Activated CD4-positive, CD25-positive, alpha-beta regulatory T cell treated with anti-CD3 and anti-CD28 coated beads, Interleukin-2, amount 50 U/mL, for 16 hours (primary cell): ENCODE results near the gene PRKRIP1.
"Not testable (repeated sequence)": the region's sequence is repeated elsewhere in the genome, so short reads cannot be mapped to it uniquely, and the experiment has no call there.

ENCODE experiments used
- DNase-seq: peaks from one replicate; pipeline ENCODE4 v3.0.0-alpha.2; 2020; ENCODE audit warnings: low read depth, low spot score

PRKRIP1 gene

GRCh38 chr7:102404005-102404861, 8.1 kb downstream of the PRKRIP1 start:
- peak; percentile 18 for DNase-seq

DNA sequence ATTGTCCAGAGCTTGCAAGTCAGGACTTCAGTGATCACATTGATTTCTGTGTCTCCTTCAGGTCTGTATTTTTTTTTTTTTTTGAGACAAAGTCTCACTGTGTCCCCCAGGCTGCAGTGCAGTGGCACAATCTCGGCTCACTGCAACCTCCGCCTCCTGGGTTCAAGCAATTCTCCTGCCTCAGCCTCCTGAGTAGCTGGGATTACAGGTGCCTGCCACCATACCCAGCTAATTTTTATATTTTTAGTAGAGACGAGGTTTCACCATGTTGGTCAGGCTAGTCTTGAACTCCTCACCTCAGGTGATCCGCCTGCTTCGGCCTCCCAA, 8.7 kb downstream of the PRKRIP1 start:
- DNase-seq, result not testable (repeated sequence)

DNA sequence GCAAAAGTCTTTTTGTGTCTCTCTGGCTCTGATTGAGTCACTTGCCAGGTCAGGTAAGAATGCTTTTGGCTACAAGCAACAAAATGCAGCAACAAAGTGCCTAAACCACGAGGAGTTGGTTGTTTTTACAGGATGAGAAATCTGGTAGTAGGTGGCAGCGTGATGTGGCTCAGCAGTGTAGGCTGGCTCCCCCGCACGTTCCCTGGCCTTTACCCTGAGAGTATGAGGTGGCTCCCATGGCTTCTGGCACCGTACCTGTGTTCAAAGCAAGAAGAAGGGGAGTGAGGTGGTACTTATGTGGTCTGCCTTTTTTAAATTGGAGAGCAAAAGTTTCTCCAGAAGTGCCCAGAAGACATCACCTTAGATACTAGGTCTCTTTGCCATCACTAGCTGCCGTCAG, 11.7 kb downstream of the PRKRIP1 start:
- DNase-seq, result no peak

DNA sequence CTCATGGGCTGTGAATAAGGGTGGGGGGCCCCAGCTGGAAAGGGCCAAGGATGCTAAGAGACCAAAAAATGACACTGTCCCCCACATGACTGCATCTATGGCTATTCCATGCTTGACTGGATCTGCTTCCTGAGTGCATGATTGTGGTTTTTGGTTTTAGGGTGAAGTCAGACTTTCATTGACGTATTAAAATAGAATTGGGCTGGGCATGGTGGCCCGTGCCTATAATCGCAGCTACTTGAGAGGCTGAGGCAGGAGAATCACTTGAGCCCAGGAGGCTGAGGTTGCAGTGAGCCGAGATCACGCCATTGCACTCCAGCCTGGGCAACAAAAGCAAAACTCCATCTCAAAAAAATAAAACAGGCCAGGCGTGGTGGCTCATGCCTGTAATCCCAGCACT, 12.4 kb downstream of the PRKRIP1 start:
- DNase-seq, result not testable (repeated sequence)

DNA sequence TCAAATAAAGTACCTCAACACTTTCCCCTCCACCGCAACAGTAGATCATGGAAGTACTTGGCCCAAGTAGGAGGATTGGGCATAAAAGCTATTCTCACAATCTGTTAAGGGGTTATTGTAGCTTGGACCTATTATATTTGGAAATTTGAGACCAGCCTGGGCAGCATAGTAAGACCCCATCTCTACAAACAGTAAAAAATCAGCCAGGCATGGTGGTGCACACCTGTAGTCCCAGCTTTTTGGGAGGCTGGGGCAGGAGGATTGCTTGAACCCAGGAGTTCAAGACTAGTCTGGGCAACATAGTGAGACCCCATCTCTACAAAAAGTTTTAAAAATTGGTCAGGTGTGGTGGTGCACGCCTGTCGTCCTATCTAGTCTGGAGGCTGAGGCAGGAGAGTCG, 13.2 kb downstream of the PRKRIP1 start:
- DNase-seq, result no peak

GRCh38 chr7:102410123-102410522, 14.0 kb downstream of the PRKRIP1 start:
- DNase-seq, result no peak

GRCh38 chr7:102410918-102411317, 14.8 kb downstream of the PRKRIP1 start:
- no peak for DNase-seq

GRCh38 chr7:102412548-102412947, 16.4 kb downstream of the PRKRIP1 start:
- DNase-seq, result no peak

GRCh38 chr7:102413091-102413490, 16.9 kb downstream of the PRKRIP1 start:
- DNase-seq, result no peak

GRCh38 chr7:102413611-102414010, 17.4 kb downstream of the PRKRIP1 start:
- DNase-seq, result no peak

DNA sequence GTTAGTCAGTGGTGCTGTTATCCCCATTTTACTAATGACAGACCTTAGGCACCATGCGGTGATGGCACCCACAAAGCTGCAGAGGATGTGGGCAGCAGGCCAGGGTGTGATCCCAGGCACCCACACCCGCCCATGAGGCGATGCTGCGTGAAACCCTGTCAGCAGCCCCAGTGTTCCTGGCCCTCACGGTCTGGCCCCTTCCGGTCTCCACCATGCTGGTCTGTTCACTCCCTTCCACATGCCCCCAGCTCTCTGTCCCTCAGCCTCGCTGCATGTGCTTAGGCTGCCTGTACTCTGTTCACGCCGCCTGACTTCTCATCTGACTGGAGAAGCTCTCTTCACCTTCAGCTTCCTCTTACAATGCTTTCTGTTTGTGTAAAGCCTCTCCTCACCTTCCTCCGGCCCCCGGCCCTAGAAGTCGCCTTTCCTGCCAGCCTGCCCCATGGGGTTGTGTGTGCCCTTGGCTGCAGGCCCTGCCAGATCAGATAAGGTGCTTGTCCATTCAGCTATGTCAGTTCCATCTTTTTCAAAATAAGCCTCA, 19.6 kb downstream of the PRKRIP1 start:
- no peak for DNase-seq

GRCh38 chr7:102416406-102416805, 20.2 kb downstream of the PRKRIP1 start:
- no peak for DNase-seq

- no peak for DNase-seq
Measured at GRCh38 chr7:102417105-102417504, 20.9 kb downstream of the PRKRIP1 start.

DNA sequence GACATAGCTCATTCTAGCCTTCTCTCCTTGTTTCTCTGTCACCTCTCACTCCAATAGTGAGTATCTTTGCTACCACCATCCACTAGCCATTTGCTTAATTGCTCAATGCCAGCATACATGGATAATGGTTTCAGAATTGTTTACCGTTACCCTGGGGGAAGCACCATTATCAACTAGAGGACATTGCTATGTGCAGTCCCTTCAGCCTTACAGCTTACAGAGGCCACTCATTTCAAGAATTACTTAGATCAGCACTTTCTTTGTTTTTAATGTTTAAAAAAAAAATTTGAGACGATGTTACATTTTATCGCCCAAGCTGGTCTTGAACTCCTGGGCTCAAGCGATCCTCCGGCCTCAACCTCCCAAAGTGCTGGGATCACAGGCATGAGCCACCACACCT, 22.4 kb downstream of the PRKRIP1 start:
- DNase-seq, result no peak

GRCh38 chr7:102421706-102422240, 25.6 kb downstream of the PRKRIP1 start:
- DNase-seq, result no peak

DNA sequence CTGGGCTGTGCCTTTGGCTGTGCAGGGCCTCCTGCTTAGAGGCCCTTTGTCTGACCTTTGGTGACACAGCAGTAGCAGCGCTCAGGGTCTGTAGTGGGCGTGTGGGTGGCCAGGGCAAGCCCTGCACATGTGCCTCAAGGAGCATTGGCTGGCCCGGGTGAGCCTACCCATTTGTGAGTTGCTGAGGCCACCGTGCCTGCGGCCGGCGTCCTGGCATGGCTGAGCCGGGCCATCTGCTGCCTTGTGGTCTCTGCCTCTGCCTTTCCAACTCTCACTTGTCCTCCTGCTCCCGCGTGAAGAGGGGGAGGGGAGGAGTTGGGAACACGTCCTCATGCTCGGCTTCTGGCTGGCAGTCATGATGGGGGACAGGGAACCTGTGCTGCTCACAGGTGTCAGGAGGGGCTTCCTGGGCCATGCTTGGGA, 28.0 kb downstream of the PRKRIP1 start:
- no peak for DNase-seq

DNA sequence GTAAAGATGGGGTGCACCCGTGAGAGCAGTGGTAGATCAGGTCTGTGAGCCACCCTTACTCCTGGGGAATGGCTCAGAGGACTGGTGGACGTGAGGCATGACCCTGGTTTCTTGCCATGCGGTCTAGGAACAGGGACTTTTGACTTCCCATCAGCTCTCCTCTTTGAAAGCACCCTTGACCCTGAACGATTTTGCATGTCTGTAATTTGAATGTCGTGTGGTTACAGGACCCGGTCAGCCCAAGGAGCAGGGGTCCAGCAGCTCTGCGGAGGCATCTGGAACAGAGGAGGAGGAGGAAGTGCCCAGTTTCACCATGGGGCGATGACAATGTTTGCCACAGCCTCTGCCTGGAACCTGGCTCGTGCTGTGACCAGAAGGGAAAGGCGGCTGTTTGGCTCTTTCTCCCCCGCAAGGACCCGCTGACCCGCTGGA, 28.6 kb downstream of the PRKRIP1 start:
- DNase-seq, result no peak

DNA sequence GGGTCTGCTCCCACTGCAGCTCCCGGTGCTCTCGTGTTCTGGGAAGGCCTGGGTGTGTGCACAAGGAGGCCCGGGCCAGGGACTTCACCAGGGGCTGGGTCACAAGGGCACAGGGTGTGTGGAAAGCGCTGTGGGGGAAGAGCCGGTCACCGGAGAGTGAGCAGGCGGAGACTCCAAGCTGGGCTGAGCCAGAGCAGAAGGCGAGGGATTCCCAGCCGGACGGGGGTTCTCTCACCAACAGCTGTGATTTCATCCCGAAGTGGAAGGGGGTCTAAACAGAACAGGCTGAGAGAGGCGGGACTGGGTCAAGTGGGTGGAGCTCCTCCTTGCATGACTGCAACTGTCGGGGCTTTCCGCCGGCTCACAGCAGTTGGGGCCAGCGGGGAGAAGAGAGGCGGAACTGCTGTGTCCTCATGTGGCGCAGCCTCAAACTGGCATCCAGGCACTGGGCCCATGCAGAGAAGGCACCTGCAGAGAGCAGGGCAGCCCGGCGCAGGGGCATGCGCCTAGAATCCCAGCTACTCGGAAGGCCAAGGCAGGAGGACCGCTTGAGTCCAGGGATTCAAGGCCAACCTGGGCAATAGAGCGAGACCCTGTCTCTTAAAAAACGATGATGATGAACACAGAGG, 29.6 kb downstream of the PRKRIP1 start:
- peak; percentile 66 for DNase-seq

DNA sequence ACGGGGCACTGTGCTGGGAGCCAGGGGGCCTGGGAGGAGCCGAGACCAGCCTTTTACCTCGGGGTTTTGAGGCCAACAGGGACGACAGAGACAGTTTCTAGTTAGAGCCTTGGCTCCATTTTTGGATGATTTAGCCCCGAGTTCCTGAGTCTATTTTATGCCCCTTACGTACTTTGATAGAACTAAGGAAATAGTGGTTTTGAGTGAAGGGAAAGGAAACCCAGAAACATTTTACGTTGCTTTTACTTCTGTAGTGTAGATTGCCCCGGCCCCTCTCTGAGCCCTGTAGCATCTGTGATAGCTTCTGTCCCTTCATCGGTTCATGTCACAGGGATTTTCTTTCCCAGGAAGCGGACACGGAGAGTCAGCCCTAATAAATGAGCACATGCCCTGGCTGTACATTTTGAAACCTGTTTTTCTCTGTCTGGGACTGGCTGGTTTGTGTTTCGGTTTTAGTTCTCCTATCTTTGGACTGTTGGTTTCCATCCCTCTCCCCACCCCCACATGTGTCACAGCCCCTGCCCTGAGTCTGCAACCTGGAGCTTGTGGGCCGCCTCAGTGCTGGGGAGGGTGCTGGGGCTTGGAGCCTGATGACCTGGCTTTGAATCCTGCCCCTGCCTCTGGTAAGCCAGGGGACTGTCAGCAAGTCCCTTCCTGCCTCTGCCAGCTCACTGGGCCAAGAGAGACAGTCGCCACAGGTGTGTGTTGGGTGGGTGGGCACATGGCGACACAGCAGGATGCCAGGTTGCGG, 30.3 kb downstream of the PRKRIP1 start:
- DNase-seq, result peak; percentile 44

- DNase-seq, result no peak
Measured at GRCh38 chr7:102427019-102427405, 30.8 kb downstream of the PRKRIP1 start.

GRCh38 chr7:102429141-102429899, 33.2 kb downstream of the PRKRIP1 start:
- no peak for DNase-seq
